IPS DF 6.9 (cell line): Measurements from ENCODE around the gene TMEM273.

Experiments
- DNase-seq: peaks from one replicate; pipeline ENCODE4 v3.0.0-alpha.2; 2013; ENCODE audit warnings: low read depth, low spot score
- H3K27ac ChIP-seq: one replicate; pipeline ENCODE4 v1.5.1; 2013; ENCODE audit warnings: low read length, control low read depth
- H3K27me3 ChIP-seq: 2 replicates; pipeline ENCODE4 v1.6.1; 2013; ENCODE audit warnings: mild to moderate bottlenecking, low read length; ENCODE audit not compliant: control insufficient read depth, insufficient read depth
- H3K36me3 ChIP-seq: 2 replicates; pipeline ENCODE4 v1.6.1; 2013; ENCODE audit warnings: low read length; ENCODE audit not compliant: control insufficient read depth, insufficient read depth
- H3K4me1 ChIP-seq: 2 replicates; pipeline ENCODE4 v1.6.1; 2013; ENCODE audit warnings: low read length; ENCODE audit not compliant: control insufficient read depth, insufficient read depth
- H3K4me3 ChIP-seq: 2 replicates; pipeline ENCODE4 v1.5.1; 2013; ENCODE audit warnings: mild to moderate bottlenecking, low read length
- H3K9me3 ChIP-seq: 2 replicates; pipeline ENCODE4 v1.6.1; 2013; ENCODE audit warnings: low read length, inconsistent platforms; ENCODE audit not compliant: control insufficient read depth, insufficient read depth
- WGBS: extraction: QIAGEN DNeasy Blood & Tissue Kit; methylation state at CpG from one replicate; pipeline ENCODE4 v1.1.7; 2013; ENCODE audit warnings: mixed read lengths, missing lambda C conversion rate; ENCODE audit not compliant: insufficient read length, insufficient coverage; 5-methylcytosine and 5-hydroxymethylcytosine counted together

The TMEM273 gene

GRCh38 chr10:49140304-49141177 is 47.6 kb downstream of the TMEM273 start:
- no peaks in the 10 kb centered on the region for H3K36me3 ChIP-seq
- no peak overlapping the region for H3K27ac ChIP-seq
- DNase-seq, result no peak
- peaks cover 2% of the 10 kb centered on the region; the same call in 1 of the 2 replicates for H3K4me1 ChIP-seq
- H3K4me3 ChIP-seq, result no peak overlapping the region
- WGBS, result no CpG with 5 or more reads among the region's 5 CpGs
- no peaks in the 10 kb centered on the region for H3K27me3 ChIP-seq
- H3K9me3 ChIP-seq, result no peaks in the 10 kb centered on the region

- DNase-seq, result no peak
- no peaks in the 10 kb centered on the region for H3K9me3 ChIP-seq
- no CpG with 5 or more reads among the region's 4 CpGs for WGBS
- no peak overlapping the region for H3K4me3 ChIP-seq
- H3K27ac ChIP-seq, result no peak overlapping the region
- H3K36me3 ChIP-seq, result no peaks in the 10 kb centered on the region
- peaks cover 2% of the 10 kb centered on the region; the same call in 1 of the 2 replicates for H3K4me1 ChIP-seq
- H3K27me3 ChIP-seq, result no peaks in the 10 kb centered on the region
These were observed 48.4 kb downstream of the TMEM273 start for GRCh38 chr10:49139846-49140195.

- WGBS, result no CpG with 5 or more reads among the region's 8 CpGs
These were observed 49.0 kb downstream of the TMEM273 start for GRCh38 chr10:49139028-49139845.

GRCh38 chr10:49138361-49138891 is 49.8 kb downstream of the TMEM273 start:
- WGBS, result no CpG with 5 or more reads among the region's 7 CpGs
- H3K27me3 ChIP-seq, result no peaks in the 10 kb centered on the region

More at GRCh38 chr10:49139028-49139845, 49.0 kb downstream of the TMEM273 start:
- Histone ChIP-seq H3K36me3 (no peaks in the 10 kb centered on the region), H3K27me3 (no peaks in the 10 kb centered on the region), H3K9me3 (no peaks in the 10 kb centered on the region), H3K4me3 (no peak overlapping the region), H3K4me1 (peaks cover 2% of the 10 kb centered on the region; the same call in 1 of the 2 replicates), H3K27ac (no peak overlapping the region)
- DNase-seq, result no peak

GRCh38 chr10:49136525-49136924 is 51.7 kb downstream of the TMEM273 start:
- H3K27ac ChIP-seq, result no peak overlapping the region
- no CpG with 5 or more reads among the region's 1 CpG for WGBS
- no peaks in the 10 kb centered on the region for H3K27me3 ChIP-seq
- no peak for DNase-seq
- no peak overlapping the region for H3K4me3 ChIP-seq
- no peaks in the 10 kb centered on the region for H3K9me3 ChIP-seq
- H3K36me3 ChIP-seq, result no peaks in the 10 kb centered on the region
- H3K4me1 ChIP-seq, result no peaks in the 10 kb centered on the region

More at GRCh38 chr10:49138361-49138891, 49.8 kb downstream of the TMEM273 start:
- no peaks in the 10 kb centered on the region for H3K36me3 ChIP-seq
- DNase-seq, result no peak
- H3K9me3 ChIP-seq, result no peaks in the 10 kb centered on the region
- H3K4me1 ChIP-seq, result no peaks in the 10 kb centered on the region
- H3K4me3 ChIP-seq, result no peak overlapping the region
- no peak overlapping the region for H3K27ac ChIP-seq

GRCh38 chr10:49135575-49136313 is 52.4 kb downstream of the TMEM273 start:
- Histone ChIP-seq H3K27me3 (no peaks in the 10 kb centered on the region), H3K4me3 (no peak overlapping the region), H3K4me1 (no peaks in the 10 kb centered on the region), H3K36me3 (no peaks in the 10 kb centered on the region), H3K27ac (no peak overlapping the region), H3K9me3 (no peaks in the 10 kb centered on the region)
- DNase-seq, result no peak
- WGBS, result no CpG with 5 or more reads among the region's 9 CpGs

DNA sequence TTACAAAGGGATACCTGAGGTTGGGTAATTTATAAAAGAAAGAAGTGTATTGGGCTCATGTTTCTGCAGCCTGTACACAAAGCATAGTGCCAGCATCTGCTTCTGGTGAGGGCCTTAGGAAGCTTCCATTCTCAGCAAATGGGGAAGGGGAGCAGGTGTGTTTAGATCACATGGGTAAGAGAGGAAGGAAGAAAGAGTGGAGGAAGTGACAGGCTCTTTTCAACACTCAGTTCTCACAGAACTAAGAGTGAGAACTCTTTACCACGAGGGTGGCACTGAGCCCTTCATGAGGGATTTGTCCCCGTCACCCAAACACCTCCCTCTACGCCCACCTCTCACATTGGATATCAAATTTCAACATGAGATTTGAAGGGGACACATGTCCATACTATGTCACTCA is 53.9 kb downstream of the TMEM273 start:
- H3K36me3 ChIP-seq, result no peaks in the 10 kb centered on the region
- H3K27me3 ChIP-seq, result no peaks in the 10 kb centered on the region
- no CpG with 5 or more reads among the region's 3 CpGs for WGBS
- DNase-seq, result no peak
- H3K4me3 ChIP-seq, result no peak overlapping the region
- no peaks in the 10 kb centered on the region for H3K4me1 ChIP-seq
- H3K27ac ChIP-seq, result no peak overlapping the region
- H3K9me3 ChIP-seq, result no peaks in the 10 kb centered on the region

DNA sequence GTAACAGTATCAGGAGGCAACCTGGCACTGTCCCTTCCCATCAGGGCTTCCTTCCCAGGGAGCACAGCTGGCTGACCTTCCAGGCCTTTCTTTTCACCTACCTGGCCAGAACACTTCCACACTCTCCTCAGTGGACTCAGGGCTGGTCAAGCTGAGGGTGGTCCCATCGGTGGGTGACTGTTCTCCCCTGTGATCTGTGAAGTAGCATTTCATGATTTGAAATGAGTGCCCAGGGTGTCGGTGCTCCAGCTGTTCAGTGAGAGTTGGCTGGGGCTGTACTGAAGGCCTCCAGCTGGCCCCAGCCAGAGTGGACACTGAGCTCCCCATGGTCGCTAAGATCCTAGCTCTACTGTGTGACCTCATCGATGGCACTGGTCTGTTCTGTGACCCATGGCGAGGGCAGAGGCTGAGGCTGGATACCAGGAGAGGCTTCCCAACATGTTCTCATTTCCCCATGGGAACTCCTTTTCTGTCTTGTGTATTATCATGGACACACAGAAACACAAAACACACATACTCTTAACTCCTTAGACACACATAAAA is 54.4 kb downstream of the TMEM273 start, which contains the start of gene FAM170B:
Gene FAM170B, minus strand, starts transcription at position 316 of the 543 bp plus-strand sequence. Its CDS starts 103 bp downstream, at position 213.
- no CpG with 5 or more reads among the region's 5 CpGs for WGBS

DNA sequence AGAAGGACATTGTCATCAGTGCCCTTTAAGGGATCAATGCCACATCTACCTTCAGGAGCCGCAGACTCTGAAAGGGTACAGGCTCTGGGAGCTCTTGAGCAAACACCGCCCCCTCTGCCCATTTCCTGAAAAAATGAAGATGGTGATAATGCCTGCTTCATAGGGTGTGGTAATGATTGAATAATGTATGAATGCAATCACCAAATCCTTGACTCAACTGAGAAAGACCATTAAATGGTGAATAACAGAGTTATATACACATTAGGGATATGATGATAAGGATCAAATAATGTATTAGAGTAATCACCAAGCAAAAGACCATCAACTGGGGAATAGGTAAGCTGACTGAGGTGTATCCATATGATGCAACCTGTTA is 55.8 kb downstream of the TMEM273 start:
- DNase-seq, result no peak
- H3K4me3 ChIP-seq, result no peak overlapping the region
- H3K4me1 ChIP-seq, result no peaks in the 10 kb centered on the region
- no peak overlapping the region for H3K27ac ChIP-seq
- H3K27me3 ChIP-seq, result no peaks in the 10 kb centered on the region
- no peaks in the 10 kb centered on the region for H3K36me3 ChIP-seq
- WGBS, result no CpG with 5 or more reads among the region's 2 CpGs
- H3K9me3 ChIP-seq, result no peaks in the 10 kb centered on the region

More for the DNA sequence above, 54.4 kb downstream of the TMEM273 start, which contains the start of gene FAM170B:
- Histone ChIP-seq H3K36me3 (no peaks in the 10 kb centered on the region), H3K27me3 (no peaks in the 10 kb centered on the region), H3K27ac (no peak within 1 kb of the TSS), H3K4me1 (no peaks in the 10 kb centered on the region), H3K4me3 (no peak within 1 kb of the TSS), H3K9me3 (no peaks in the 10 kb centered on the region)
- DNase-seq, result no peak
